Measurements from ENCODE around the gene YBEY.

The YBEY gene

GRCh38 chr21:46264690-46265144 lies 21.4 kb upstream of the YBEY start (continued):
- TF ChIP-seq, protein P1, sequence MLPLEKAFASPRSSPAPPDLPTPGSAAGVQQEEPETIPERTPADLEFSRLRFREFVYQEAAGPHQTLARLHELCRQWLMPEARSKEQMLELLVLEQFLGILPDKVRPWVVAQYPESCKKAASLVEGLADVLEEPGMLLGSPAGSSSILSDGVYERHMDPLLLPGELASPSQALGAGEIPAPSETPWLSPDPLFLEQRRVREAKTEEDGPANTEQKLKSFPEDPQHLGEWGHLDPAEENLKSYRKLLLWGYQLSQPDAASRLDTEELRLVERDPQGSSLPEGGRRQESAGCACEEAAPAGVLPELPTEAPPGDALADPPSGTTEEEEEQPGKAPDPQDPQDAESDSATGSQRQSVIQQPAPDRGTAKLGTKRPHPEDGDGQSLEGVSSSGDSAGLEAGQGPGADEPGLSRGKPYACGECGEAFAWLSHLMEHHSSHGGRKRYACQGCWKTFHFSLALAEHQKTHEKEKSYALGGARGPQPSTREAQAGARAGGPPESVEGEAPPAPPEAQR (tag by site-specific recombination; IDR thresholded peaks at IDR 0.05) = no peak
- peak; percentile 68 for TF ChIP-seq GLIS2 (tag by site-specific recombination; IDR thresholded peaks at IDR 0.05)
- no peak for TF ChIP-seq ZNF324 (tag by site-specific recombination; IDR thresholded peaks at IDR 0.05)
- peak; percentile 100 for TF ChIP-seq KLF1 (tag by site-specific recombination; IDR thresholded peaks at IDR 0.05)
- TF ChIP-seq ZSCAN23 (tag by site-specific recombination; IDR thresholded peaks at IDR 0.05) = no peak
- peak; percentile 76; the same call in 1 of the 2 replicates for TF ChIP-seq HIC1 (tag by site-specific recombination; IDR thresholded peaks at IDR 0.05)
- no peak for TF ChIP-seq ZNF664 (tag by site-specific recombination; IDR thresholded peaks at IDR 0.05)
- TF ChIP-seq, protein P2, sequence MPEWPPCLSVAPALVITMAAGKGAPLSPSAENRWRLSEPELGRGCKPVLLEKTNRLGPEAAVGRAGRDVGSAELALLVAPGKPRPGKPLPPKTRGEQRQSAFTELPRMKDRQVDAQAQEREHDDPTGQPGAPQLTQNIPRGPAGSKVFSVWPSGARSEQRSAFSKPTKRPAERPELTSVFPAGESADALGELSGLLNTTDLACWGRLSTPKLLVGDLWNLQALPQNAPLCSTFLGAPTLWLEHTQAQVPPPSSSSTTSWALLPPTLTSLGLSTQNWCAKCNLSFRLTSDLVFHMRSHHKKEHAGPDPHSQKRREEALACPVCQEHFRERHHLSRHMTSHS (tag by site-specific recombination; IDR thresholded peaks at IDR 0.05) = no peak
- no peak for TF ChIP-seq ZBTB1 (tag by site-specific recombination; IDR thresholded peaks at IDR 0.05)

- TF ChIP-seq ZNF768 (tag by site-specific recombination; IDR thresholded peaks at IDR 0.05) (no peak), MZF1 (tag by site-specific recombination; IDR thresholded peaks at IDR 0.05; ENCODE audit: borderline replicate concordance) (no peak), ZNF10 (tag by site-specific recombination; IDR thresholded peaks at IDR 0.05) (no peak), ZNF114 (tag by site-specific recombination; IDR thresholded peaks at IDR 0.05) (no peak), ZSCAN30 (tag by site-specific recombination; IDR thresholded peaks at IDR 0.05) (no peak), BCL11A (tag by site-specific recombination; IDR thresholded peaks at IDR 0.05; ENCODE audit: low read depth) (no peak), ZBTB26 (tag by site-specific recombination; optimal IDR thresholded peaks at IDR 0.05) (peak; percentile 13), ZIC2 (tag by site-specific recombination; IDR thresholded peaks at IDR 0.05) (peak; percentile 93), ZNF596 (tag by site-specific recombination; IDR thresholded peaks at IDR 0.05) (no peak)
- TF ChIP-seq, protein P3, sequence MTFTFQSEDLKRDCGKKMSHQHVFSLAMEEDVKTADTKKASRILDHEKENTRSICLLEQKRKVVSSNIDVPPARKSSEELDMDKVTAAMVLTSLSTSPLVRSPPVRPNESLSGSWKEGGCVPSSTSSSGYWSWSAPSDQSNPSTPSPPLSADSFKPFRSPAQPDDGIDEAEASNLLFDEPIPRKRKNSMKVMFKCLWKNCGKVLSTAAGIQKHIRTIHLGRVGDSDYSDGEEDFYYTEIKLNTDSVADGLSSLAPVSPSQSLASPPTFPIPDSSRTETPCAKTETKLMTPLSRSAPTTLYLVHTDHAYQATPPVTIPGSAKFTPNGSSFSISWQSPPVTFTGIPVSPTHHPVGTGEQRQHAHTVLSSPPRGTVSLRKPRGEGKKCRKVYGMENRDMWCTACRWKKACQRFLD (tag by site-specific recombination; IDR thresholded peaks at IDR 0.05) = no peak
- ChIA-PET POLR2A (no interaction called here), CTCF (interaction anchor here (0.6 kb wide), 1 partner anchor 9 kb away, joined by 3 read pairs; no protein-coding TSS in a partner anchor)
- H3K36me3 ChIP-seq (ENCODE audit: control insufficient read depth in 2 of 2, insufficient read depth in 1 of 2, low read length in 2 of 2) = peaks cover 62 to 86% of the 10 kb centered on the region in 2 experiments
- H3K4me3 ChIP-seq (ENCODE audit: low read depth, low read length) = no peak overlapping the region
- H3K4me1 ChIP-seq (ENCODE audit: control insufficient read depth, insufficient read depth, low read length) = no peaks in the 10 kb centered on the region
- no peaks in the 10 kb centered on the region for H3K9me3 ChIP-seq (ENCODE audit: control insufficient read depth, insufficient read depth, low read depth, low read length)
- H3K27ac ChIP-seq (ENCODE audit: extremely low read depth, low read depth, low read length) = no peak overlapping the region
Measured at GRCh38 chr21:46265736-46266525, 20.2 kb upstream of the YBEY start.
